Sciatic nerve (tissue), 2 donors: ENCODE data around the gene LCN1. TPM values are rescaled to one million over a fixed set of nuclear protein-coding genes. Genes with fewer than 3 reads are reported as not detected.

Experiments
- ATAC-seq: fragments of 200-7000 bp; cut with Tn5 transposase; one replicate; pipeline ENCODE4 v1.9.1; 2020; ENCODE audit warnings: mild to moderate bottlenecking, moderate library complexity
- DNase-seq: peaks from one replicate; pipeline ENCODE4 v3.0.0-alpha.2; 2020; ENCODE audit warnings: low spot score
- intact Hi-C: fragments of 100-400 bp; cut with DNase I; formaldehyde crosslinking; loops from one replicate; pipeline ENCODE4 v1.14.2; 2022
- total RNA-seq: library from RNA; stranded (reverse); fragmentation: NEBNext Ultra II Directional; extraction: Animal tissue kit (Norgen Biotek cat#: 25700); gene quantifications from one replicate; pipeline ENCODE4 v1.2.1, GENCODE V29; 2021
- donor health status: DM: no; HTN: no; CAD: no.
- donor health status: DM: no; HTN: no; CAD: no.

LCN1 gene
- total RNA-seq, 1 donor from 2014 or later = not detected

DNA sequence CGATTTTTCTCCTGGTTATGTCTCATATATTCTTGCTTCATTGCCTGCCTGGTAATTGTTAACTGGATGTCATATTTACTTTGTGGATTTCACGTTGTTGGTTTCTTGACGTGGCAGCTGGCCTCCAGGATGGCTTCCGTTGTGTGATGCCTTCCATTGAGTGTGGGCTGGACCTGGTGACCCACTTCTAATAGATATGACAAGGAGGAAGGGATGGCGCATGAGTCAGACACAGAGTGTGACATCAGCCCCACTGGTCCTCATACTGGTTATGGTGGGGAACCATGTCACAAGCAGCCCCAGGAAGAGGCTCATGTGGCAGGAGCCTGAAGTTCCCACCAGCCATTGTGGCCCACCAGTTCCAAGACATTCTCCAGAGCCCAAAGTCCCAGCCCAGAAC, 34.0 kb downstream of the LCN1 start:
- intact Hi-C loops = no loop called here
- DNase-seq (no peak), ATAC-seq (no peak)

DNA sequence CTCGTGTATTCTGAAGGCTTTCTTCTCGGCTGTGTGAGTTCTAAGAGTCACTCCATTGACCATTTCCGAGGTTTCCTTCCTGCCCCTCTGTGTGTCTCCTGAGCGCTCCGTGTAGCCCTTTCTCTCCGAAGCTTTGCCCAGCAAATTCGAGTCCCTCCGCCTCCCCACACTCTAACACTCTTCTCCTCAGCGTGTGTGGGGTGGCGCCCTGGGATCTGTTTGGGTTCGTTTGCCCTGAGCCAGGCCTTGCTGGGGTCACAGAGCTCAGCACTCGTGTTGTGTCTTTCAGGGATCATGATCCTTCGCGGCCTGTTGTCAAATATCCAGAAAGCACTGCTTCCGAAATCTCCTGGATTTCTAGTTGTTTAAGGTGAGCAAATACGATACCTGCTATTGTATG, 34.7 kb downstream of the LCN1 start:
- intact Hi-C loops = no loop called here
- no peak for DNase-seq
- no peak for ATAC-seq

DNA sequence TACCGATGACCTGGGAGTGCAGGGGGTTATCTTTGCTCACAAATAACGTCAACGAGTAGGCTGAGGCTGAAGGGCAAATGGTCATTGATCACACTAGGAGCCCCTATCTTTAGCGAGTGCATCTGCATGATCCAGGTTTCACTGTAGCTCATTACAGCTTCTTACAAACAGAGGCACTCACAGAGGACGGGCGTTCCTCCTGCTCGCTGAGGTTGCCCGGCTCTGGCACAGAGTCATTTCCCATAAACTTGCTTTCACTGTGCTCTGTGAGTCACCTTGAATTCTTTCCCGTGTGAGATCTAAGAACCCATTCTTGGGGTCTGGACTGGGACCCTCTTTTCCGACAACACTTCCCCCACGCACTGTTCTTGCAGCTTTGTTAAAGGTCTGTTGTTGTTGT, 38.4 kb downstream of the LCN1 start:
- ATAC-seq (no peak), DNase-seq (no peak)
- intact Hi-C loops = no loop called here

DNA sequence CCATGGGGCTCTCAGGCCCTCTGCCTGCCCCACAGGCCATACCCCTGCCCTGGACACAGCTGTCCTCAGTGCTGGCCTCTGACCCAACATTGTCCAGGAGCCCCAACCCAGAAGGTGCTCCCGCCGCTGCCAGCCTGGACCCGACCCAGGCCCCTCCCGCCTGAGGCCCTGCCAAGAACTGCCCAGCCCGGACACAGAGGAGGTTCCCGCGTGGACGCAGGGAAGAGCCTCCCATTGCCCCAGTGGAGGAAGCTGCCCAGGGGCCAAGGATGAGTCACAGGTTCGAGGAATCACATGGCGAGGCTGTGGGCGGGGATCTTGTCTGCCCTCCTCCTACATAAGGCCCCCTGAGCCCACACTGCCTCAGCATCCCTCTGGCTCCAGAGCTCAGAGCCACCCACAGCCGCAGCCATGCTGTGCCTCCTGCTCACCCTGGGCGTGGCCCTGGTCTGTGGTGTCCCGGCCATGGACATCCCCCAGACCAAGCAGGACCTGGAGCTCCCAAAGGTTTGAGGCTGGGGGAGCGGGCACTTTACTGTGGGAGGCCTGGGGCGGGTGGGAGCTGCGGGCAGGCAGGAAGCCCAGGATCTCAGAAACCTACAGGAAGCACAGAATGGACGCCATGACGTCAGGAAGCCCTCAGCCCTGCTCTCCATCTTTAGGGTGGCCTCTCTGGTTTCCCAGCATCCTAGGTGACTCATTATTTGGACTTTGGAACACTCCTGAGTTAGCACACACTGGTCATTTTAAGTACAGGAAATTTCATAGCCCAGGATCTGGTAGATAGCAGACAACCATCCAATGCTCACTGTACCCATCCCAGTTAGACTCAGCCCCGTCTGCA, 40.4 kb downstream of the LCN1 start, which contains the start of gene PAEP:
Gene PAEP, plus strand, starts transcription at position 366 of the 844 bp plus-strand sequence.
- DNase-seq (no peak), ATAC-seq (no peak)
- intact Hi-C loops = no loop called here

DNA sequence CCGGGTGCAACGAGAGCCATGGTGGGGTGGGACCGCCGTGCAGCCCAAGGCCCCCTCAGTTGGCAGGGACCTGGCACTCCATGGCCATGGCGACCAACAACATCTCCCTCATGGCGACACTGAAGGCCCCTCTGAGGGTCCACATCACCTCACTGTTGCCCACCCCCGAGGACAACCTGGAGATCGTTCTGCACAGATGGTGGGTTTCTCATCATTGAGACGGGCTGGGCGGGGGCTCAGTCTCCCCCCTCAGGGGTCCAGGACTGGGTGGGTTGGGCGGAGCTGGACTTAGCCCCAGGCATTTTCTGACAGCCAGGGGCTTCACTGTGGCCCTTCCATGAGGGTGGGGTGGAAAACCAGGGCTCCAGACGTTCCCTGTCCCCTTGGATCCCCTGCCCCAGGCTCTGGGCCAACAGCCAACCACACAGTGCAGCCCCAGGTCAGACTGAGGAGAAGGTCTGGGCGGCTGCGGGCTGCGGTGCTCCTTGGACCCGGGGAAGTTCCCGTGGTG, 41.0 kb downstream of the LCN1 start:
- DNase-seq (no peak), ATAC-seq (no peak)
- intact Hi-C loops = no loop called here

DNA sequence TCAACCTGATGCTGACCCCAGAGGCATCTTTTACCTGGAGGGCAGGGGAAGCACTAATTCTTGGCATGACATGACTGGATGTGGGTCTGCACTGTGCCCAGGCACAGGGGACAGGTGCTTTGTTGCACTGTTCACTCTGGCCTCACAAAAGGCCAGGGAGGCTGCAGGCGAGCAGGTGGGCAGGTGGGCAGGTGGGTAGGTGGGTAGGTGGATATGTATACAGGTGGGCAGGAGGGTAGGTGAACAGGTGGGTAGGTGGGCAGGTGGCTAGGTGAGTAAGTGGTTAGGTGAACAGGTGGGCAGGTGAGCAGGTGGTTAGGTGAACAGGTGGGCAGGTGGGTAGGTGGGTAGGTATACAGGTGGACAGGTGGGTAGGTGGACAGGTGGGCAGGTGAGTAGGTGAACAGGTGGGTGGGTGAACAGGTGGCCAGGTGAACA, 41.8 kb downstream of the LCN1 start:
- intact Hi-C loops = no loop called here
- peak; percentile 23 for DNase-seq
- no peak for ATAC-seq

DNA sequence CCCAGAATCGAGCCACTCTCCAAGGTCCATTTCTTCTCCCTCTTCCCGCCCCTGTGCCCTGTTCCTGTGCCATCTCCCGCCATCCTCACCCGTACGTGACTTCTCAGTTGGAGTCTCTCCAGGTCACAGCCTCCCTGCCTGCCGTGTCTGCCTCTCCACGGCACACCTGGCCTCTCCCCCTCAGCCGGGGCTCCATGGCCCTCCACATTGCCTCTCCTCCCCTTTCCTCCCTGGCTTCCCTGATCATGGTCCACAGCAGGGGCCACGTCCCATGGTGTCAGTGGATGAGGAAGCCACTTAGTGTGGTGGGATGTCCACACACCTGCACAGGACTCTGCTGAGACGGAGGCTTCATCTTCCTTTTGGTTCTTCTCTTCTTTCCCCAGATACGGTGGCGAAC, 42.6 kb downstream of the LCN1 start:
- peak; percentile 30 for DNase-seq
- intact Hi-C loops = no loop called here

DNA sequence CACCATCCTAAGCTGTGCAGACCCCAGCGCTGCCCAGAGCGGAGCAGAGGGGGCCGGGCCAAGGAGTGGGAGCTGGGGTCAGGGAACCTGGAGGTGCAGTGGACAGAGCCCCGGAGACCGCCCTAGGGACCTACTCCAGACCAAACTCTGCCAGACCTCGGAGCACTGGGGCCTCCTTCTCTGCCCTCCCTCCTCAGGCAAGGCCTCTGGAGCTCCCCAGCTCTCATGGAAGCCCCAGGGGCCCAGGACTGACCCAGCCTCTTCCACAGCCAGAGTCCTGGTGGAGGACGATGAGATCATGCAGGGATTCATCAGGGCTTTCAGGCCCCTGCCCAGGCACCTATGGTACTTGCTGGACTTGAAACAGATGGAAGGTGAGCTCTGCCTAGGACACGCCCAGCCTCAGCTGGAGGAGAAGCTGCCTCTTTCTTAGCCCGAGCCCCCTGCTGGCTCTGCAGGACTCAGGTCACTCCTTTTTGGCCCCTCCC, 43.9 kb downstream of the LCN1 start:
- ATAC-seq = no peak

More for the DNA sequence above, 42.6 kb downstream of the LCN1 start:
- no peak for ATAC-seq

DNA sequence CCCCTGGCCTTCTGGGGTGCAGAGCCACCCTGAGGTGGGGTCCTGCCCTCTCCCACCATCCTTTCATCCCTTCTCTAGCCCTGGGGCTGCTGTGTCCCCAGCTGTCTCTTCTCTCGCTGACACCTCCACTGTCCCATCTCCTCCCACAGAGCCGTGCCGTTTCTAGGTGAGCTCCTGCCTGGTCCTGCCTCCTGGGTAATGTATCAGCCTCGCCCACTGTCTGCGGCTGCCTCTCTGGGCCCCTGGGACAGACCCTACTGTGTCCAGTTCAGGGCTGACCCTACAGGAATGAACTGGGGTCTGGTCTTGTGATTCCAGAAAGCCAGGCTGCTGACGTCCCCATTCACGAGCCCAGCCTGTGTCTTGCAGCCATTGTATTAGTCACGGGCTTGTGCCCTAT, 44.4 kb downstream of the LCN1 start:
- no peak for ATAC-seq
- DNase-seq = peak; percentile 28
- intact Hi-C loops = no loop called here

More for the DNA sequence above, 43.9 kb downstream of the LCN1 start:
- intact Hi-C loops = no loop called here
- peak; percentile 12 for DNase-seq

DNA sequence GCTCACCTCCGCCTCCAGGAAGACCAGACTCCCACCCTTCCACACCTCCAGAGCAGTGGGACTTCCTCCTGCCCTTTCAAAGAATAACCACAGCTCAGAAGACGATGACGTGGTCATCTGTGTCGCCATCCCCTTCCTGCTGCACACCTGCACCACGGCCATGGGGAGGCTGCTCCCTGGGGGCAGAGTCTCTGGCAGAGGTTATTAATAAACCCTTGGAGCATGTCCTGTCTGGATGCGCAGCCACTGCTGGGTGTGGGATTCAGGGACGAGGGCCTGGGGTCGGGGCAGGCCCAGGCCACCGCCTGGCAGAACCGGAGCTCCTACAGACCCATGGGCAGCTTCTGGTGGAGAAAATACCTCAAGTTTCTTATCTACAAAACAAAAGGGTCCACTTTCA, 45.3 kb downstream of the LCN1 start:
- intact Hi-C loops = no loop called here
- ATAC-seq = no peak
- peak; percentile 17 for DNase-seq

DNA sequence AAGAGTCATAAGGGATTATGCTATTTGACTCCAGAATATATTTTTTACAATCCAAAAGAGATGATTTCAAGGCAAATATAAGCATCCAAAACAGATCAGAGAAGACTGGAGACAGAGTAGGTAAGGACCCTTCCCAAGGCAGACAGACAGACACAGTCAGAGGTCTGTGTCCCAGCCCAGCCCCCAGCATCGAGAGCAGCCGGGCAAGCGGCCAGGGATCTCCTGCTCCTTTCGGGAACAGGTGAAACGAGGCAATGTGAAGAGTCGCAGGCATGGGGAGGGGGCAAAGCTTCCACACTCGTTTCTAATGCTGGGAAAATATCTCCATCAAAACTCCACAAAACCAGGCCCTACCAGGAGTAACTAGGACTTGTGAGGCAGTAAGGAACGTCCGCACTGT, 46.1 kb downstream of the LCN1 start:
- intact Hi-C loops = no loop called here
- peak; percentile 46 for DNase-seq
- no peak for ATAC-seq

DNA sequence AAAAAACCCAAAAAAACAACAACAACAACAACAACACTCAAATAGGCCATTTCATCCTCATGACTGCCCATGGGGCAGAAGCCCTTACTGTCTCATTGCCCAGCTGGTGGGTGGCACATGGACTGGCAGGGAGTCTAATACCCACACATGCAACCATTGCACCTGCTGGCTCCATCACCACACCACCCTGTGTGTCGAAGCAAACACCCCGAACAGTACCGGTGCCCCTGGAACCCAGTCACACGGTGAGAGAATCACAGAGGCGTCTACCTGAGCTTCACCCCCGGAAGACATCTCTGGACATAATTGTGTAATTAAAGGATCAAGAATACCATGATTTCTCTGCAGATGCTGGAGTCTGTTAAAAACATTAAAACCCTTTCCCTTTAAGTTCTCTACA, 46.8 kb downstream of the LCN1 start:
- DNase-seq (peak; percentile 40), ATAC-seq (no peak)
- intact Hi-C loops = no loop called here

DNA sequence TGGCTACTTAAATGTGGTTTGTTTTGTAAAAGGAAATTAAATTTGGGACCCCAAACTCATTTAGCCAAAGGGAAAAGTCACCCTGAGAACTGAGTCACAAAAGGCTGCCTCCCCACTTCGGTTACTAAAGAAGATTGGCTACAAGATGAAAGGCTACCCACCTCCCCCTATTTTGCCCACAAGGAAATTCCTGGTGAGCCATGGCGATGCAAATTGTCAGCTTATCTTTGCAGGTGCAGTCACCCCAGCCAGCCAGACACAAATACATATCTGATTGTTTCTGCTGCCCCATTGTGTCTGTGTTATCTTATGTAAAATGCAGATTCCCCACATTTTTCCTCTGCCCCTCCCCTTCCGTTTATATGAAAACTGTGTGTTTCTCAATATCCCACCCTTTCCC, 49.2 kb downstream of the LCN1 start:
- DNase-seq (peak; percentile 19), ATAC-seq (no peak)
- intact Hi-C loops = no loop called here

DNA sequence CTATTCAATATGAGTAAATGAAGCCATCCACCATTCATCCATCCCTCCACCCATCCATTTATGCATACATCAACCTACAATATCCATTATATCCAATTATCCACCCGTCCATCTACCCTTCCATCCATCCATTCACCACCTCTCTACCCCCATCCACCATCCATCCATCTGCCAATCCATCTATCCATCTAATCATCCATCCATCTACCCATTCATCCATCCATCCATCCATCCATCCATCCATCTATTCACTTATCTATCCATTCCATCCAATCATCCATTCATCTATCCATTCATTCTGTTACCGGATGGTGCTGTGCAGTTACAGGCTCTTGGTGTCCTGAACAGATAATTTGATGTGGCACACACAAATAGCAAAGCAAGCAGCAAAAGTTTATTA, 51.0 kb downstream of the LCN1 start:
- DNase-seq (no peak), ATAC-seq (no peak)
- intact Hi-C loops = no loop called here

DNA sequence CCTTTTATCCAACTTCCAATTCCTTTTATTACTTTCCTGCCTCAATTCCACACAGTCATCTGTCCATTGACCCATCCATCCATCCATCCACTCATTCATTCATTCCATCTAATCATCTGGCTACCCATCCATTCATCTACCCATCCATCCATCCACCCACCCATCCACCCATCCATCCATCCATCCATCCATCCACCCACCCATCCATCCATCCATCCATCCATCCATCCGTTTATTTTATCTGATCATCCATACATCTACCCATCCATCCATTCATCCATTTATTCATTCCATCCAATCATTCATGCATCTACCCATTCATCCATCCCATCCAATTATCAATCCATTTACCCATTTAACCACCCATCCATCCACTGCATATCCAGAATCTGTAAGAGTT, 51.9 kb downstream of the LCN1 start:
- no peak for ATAC-seq
- no peak for DNase-seq
- intact Hi-C loops = no loop called here

DNA sequence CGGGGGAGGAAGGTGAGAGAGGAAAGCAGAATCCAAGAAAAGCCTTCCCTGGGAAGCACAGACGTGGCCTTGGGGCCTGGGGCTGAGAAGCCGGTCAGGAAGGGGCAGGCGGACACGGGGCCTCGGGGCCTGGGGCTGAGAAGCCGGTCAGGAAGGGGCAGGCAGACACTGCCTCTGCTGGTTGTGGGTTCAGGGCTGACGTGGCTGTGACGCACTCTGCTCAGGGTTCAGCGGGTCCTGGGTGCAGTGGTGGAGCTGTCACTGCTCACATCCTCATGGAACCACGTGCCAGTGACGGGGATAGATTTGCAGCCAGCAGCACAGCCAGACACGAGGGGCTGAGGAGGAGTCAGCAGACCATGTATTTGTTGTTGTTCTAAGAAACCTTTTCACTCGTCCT, 53.1 kb downstream of the LCN1 start:
- intact Hi-C loops = no loop called here
- DNase-seq (no peak), ATAC-seq (no peak)

DNA sequence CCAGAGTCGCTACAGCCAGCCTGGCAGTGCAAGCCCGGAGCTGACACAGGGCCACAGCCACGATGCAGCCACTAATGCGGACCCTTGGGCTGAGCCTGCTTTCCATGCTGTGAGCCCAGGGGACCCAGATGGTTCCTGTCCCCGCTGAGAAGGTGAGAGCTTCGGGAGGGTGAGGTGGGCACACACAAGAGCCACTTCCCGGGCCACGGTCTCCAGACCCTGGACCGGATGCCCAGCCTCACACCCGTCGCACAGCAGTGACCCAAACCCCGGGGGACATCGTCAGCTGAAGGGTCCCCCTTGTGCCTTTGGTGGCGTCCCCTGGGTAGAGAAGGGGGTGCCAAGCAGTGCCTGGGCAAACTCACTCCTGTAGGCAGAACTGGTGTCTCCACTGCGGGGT, 53.7 kb downstream of the LCN1 start:
- intact Hi-C loops = no loop called here
- DNase-seq (no peak), ATAC-seq (no peak)
